NCI-H460 (cell line): Measurements from ENCODE around the gene SALL3. TPM values are rescaled to one million over a fixed set of nuclear protein-coding genes. Genes with fewer than 3 reads are reported as not detected.

ENCODE experiments used
- total RNA-seq: library from RNA; depleted of rRNA; stranded (reverse); fragments of >200 nt; shearing (Covaris generic); gene quantifications from 2 replicates; pipeline ENCODE4 v1.2.3, GENCODE V29; 2014; rRNA removed

Gene SALL3
- total RNA-seq, 1 experiment from 2014 or later, result 0.02 TPM

Other genes starting within 250 kb of the SALL3 start
- gene ATP9B, start 89.6 kb downstream of the SALL3 start, total RNA-seq, result 10.2 and 12.4 TPM in 2 replicates